Activated gamma-delta T cell (primary cell): ENCODE measurements around the gene CBX2.

Experiments
- DNase-seq: peaks from one replicate; lab custom pipeline; 2025; lab: John Stamatoyannopoulos, UW

Gene CBX2

GRCh38 chr17:79786930-79787643 lies 9.1 kb downstream of the CBX2 start:
- no peak for DNase-seq

- DNase-seq, result no peak
Measured at GRCh38 chr17:79788455-79788854, 10.5 kb downstream of the CBX2 start.

- no peak for DNase-seq
Measured at GRCh38 chr17:79788989-79789942, 11.3 kb downstream of the CBX2 start.

- DNase-seq, result no peak
Measured at GRCh38 chr17:79789943-79790804, 12.2 kb downstream of the CBX2 start.

- no peak for DNase-seq
Measured at GRCh38 chr17:79790805-79791734, 13.1 kb downstream of the CBX2 start.

- no peak for DNase-seq
Measured at GRCh38 chr17:79791735-79792161, 13.8 kb downstream of the CBX2 start.

- DNase-seq, result no peak
Measured at GRCh38 chr17:79792341-79792871, 14.5 kb downstream of the CBX2 start.

- no peak for DNase-seq
Measured at GRCh38 chr17:79792984-79793923, 15.3 kb downstream of the CBX2 start.

GRCh38 chr17:79793924-79794304 lies 16.0 kb downstream of the CBX2 start:
- DNase-seq, result no peak

- no peak for DNase-seq
Measured at GRCh38 chr17:79794659-79795511, 16.9 kb downstream of the CBX2 start.

GRCh38 chr17:79795795-79796443 lies 18.0 kb downstream of the CBX2 start:
- DNase-seq, result no peak

GRCh38 chr17:79796444-79796762 lies 18.5 kb downstream of the CBX2 start:
- DNase-seq, result no peak

- peak; percentile 97 for DNase-seq
Measured at GRCh38 chr17:79796763-79797491, 19.0 kb downstream of the CBX2 start, which contains the start of gene CBX8. TSS of gene CBX8 (minus strand) at chr17:79797077. CDS start at chr17:79796998, 79 bp downstream.

- DNase-seq, result no peak
Measured at GRCh38 chr17:79797492-79798298, 19.7 kb downstream of the CBX2 start.

GRCh38 chr17:79798299-79799173 lies 20.6 kb downstream of the CBX2 start:
- no peak for DNase-seq

- no peak for DNase-seq
Measured at GRCh38 chr17:79799174-79799537, 21.2 kb downstream of the CBX2 start.
